ENCODE data around the gene SSBP3.

SSBP3 gene

GRCh38 chr1:54199151-54199764 is 206.9 kb downstream of the SSBP3 start:
- in situ Hi-C loops (cut with MboI; ENCODE audit: low sequenced_read_pairs), result no loop called here

DNA sequence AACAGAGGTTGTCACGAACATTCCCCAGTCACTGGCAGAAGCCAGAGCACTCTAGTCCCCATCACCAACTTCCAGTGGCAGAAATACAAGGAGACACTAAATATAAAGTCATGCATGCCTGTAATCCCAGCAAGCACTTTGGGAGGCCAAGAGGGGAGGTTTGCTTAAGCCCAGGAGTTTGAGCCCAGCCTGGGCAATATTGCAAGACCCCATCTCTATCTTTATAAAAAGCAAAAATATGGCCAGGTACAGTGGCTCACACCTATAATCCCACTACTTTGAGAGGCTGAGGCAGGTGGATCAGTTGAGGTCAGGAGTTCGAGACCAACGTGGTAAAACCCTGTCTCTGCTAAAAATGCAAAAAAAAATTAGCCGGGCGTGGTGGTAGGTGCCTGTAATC is 212.7 kb downstream of the SSBP3 start:
- in situ Hi-C loops (cut with MboI; ENCODE audit: low sequenced_read_pairs), result no loop called here

GRCh38 chr1:54191525-54191924 is 214.7 kb downstream of the SSBP3 start:
- in situ Hi-C loops (cut with MboI; ENCODE audit: low sequenced_read_pairs), result no loop called here

GRCh38 chr1:54190526-54190925 is 215.7 kb downstream of the SSBP3 start:
- in situ Hi-C loops (cut with MboI; ENCODE audit: low sequenced_read_pairs), result no loop called here

GRCh38 chr1:54188291-54188690 is 217.9 kb downstream of the SSBP3 start:
- in situ Hi-C loops (cut with MboI; ENCODE audit: low sequenced_read_pairs), result no loop called here

DNA sequence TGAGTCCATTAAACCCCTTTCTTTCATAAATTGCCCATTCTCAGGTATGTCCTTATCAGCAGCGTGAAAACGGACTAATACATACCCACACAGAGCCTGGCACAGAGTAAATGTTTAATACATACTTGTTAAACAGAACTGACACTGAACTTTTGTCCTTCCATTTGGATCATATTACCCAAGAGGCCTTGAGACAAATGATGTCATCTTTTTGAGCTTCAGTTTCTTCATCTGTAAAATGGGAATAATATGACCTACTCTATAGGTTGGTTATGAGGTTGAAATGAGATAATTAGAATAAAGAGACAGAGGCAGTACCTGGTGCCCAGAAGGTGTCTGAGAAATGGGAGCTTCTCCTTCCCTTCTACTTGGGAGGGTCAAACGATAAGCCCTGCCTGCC is 220.1 kb downstream of the SSBP3 start:
- in situ Hi-C loops (cut with MboI; ENCODE audit: low sequenced_read_pairs), result no loop called here

DNA sequence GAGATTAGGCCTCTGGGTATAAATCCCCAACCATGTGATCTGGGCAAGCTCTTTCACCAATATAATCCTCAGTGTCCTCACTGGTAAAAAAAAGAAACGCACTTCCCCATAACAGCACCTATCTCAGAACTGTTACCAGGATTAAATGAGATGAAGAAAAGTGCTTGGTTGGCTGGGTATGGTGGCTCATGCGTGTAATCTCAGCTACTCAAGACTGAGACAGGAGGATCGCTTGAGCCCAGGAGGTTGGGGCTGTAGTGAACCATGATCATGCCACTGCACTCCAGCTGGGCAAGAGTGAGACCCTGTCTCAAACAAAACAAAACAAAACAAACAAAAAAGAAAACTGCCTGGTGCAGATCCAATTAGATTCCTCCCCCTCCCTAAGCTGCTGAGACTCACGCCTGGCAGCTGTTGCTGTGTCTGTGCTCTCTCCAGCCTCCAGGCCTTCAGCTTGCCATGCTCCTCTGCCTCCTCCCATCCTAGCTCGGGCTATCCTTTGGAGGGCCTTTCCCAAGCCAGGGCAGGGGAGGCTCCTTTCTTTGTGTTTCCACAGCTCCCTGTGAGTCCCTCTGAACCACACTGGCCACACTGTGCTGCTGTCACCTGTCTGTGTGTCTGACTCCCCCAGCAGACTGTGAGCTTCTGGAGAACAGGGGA is 225.4 kb downstream of the SSBP3 start:
- in situ Hi-C loops (cut with MboI; ENCODE audit: low sequenced_read_pairs), result no loop called here

DNA sequence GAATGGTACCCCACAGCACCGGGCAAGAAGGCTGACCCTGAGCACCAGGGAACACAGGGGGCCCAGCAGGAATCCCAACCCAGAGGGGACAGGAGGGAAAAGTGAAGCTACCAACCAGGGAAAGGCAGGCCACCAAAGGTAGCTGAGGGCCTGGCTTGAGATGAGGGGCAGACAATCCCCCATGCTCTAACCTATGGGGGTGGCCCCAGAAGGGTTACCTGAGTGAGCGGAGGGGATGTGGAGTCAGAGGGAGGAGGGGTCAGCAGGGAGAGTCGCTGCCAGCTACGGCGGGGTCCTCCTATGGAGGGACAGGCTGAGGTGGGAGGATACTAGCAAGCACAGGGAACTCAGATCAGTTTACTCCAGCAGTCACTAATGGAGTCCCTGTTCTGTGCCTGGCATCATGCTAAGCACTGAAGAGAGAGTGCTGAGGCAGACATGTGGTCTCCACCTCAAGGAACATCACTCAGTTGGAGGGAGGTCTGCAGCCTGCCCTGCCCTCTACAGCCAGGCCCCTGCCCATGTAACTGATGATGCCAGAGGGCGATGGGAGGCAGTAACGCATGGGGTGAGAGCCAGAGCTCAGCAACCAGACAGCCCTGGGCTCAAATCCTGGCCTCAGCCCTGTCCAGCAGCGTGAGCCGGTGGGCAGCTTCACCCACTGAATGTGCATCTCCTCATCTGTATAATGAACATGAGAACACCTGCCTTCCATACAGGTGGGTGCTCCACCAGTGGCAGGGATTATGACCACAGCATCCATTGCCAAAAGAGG is 227.7 kb downstream of the SSBP3 start:
- in situ Hi-C loops (cut with MboI; ENCODE audit: low sequenced_read_pairs), result no loop called here

- in situ Hi-C loops (cut with MboI; ENCODE audit: low sequenced_read_pairs), result no loop called here
Observed at GRCh38 chr1:54177726-54178125, 228.5 kb downstream of the SSBP3 start.

GRCh38 chr1:54176621-54177327 is 229.4 kb downstream of the SSBP3 start:
- in situ Hi-C loops (cut with MboI; ENCODE audit: low sequenced_read_pairs), result no loop called here

Measured in hTERT RPE-1 (cell line).